HCT116 (cell line): ENCODE results near the gene PPP2R5D. TPM values are rescaled to one million over a fixed set of nuclear protein-coding genes. Genes with fewer than 3 reads are reported as not detected.

ENCODE experiments used
- ATAC-seq: fragments of 200-7000 bp; cut with Tn5 transposase; 2 replicates; pipeline ENCODE4 v1.9.1; 2020; ENCODE audit warnings: mild to moderate bottlenecking, moderate library complexity
- BruUV-seq: library from RNA; stranded (reverse); fragments of 400-500 nt; replicated peaks from 2 replicates; lab custom pipeline; 2021; lab: Mats Ljungman, UMichigan
- CTCF ChIA-PET: fragments of 300-600 bp; sonication (Branson Sonifier 250); formaldehyde crosslinking; loops from one replicate; lab custom pipeline; 2021; ENCODE audit warnings: antibody characterized with exemption; lab: Charles Lee
- POLR2A ChIA-PET: fragments of 300-600, 350-600 bp; sonication (Branson Sonifier 250); formaldehyde crosslinking; loops from one replicate; lab custom pipeline; 2021; ENCODE audit warnings: antibody characterized with exemption; lab: Charles Lee
- RAD21 ChIA-PET, 2 experiments: fragments of 300-600 bp; sonication (Branson Sonifier 250); formaldehyde crosslinking; loops; one replicate each; lab custom pipeline; 2023; ENCODE audit warnings: low total read pairs in 2 of 2; ENCODE audit not compliant: uncharacterized antibody in 2 of 2, unreplicated experiment in 2 of 2, low non-redundant PET in 1 of 2; lab: Charles Lee
- DNase-seq: peaks from one replicate; pipeline ENCODE4 v3.0.0-alpha.2; 2010; ENCODE audit warnings: low read depth, low spot score
- H2AFZ ChIP-seq: fragments of 200-600 bp; shearing (Covaris generic), sonication (generic); 2 replicates; pipeline ENCODE4 v1.6.1; 2017; ENCODE audit warnings: low read depth, mixed run types, mixed read lengths, antibody characterized with exemption, low read length; ENCODE audit not compliant: poor library complexity, severe bottlenecking
- H3K27ac ChIP-seq: 2 replicates; pipeline ENCODE4 v1.5.1; 2012; ENCODE audit warnings: low read depth, low read length
- H3K27me3 ChIP-seq: fragments of 200-600 bp; sonication (generic); 2 replicates; pipeline ENCODE4 v1.6.1; 2016; ENCODE audit warnings: mixed run types, low read length, mixed read lengths; ENCODE audit not compliant: insufficient read depth
- H3K36me3 ChIP-seq, 2 experiments: fragments of 200-500 bp in 1 of 2; fragments of 200-600 bp in 1 of 2; sonication (Bioruptor generic) in 1 of 2; sonication (generic) in 1 of 2; 2 replicates each; pipeline versions ENCODE4 v1.5.1 to v1.6.1; 2014 to 2016; ENCODE audit warnings: low read length in 2 of 2, inconsistent platforms in 1 of 2, mixed read lengths in 1 of 2, mixed run types in 1 of 2; ENCODE audit not compliant: insufficient read depth in 2 of 2, control insufficient read depth in 1 of 2
- H3K4me1 ChIP-seq, 2 experiments: fragments of 200-600 bp in 1 of 2; sonication (generic) in 1 of 2; 2 replicates each; pipeline versions ENCODE4 v1.5.1 to v1.6.1; 2012 to 2017; ENCODE audit warnings: low read length in 2 of 2, inconsistent platforms in 1 of 2, mild to moderate bottlenecking in 1 of 2, mixed read lengths in 1 of 2, mixed run types in 1 of 2, moderate library complexity in 1 of 2; ENCODE audit not compliant: insufficient read depth in 2 of 2, control insufficient read depth in 1 of 2
- H3K4me2 ChIP-seq: fragments of 200-600 bp; sonication (generic); 2 replicates; pipeline ENCODE4 v1.6.1; 2017; ENCODE audit warnings: mixed run types, low read length, mixed read lengths
- H3K4me3 ChIP-seq, 2 experiments: fragments of 200-600 bp in 1 of 2; sonication (generic) in 1 of 2; replicated peaks in 1 of 2; 2 replicates each; pipeline ENCODE4 v1.5.1; 2011 to 2016; ENCODE audit warnings: low read length in 2 of 2, control low read depth in 1 of 2, low read depth in 1 of 2, mild to moderate bottlenecking in 1 of 2, mixed read lengths in 1 of 2, mixed run types in 1 of 2
- H3K79me2 ChIP-seq: fragments of 200-600 bp; sonication (generic); 2 replicates; pipeline ENCODE4 v1.6.1; 2017; ENCODE audit warnings: mild to moderate bottlenecking, mixed run types, low read length, moderate library complexity, mixed read lengths; ENCODE audit not compliant: insufficient read depth
- H3K9ac ChIP-seq: fragments of 200-600 bp; sonication (generic); 2 replicates; pipeline ENCODE4 v1.6.1; 2016; ENCODE audit warnings: low read length, mixed read lengths
- H3K9me2 ChIP-seq: fragments of 200-600 bp; sonication (generic), shearing (Covaris generic); 2 replicates; pipeline ENCODE4 v1.6.1; 2017; ENCODE audit warnings: mixed run types, mild to moderate bottlenecking, moderate library complexity; ENCODE audit not compliant: insufficient read depth
- H3K9me3 ChIP-seq, 2 experiments: fragments of 200-500 bp in 1 of 2; fragments of 200-600 bp in 1 of 2; sonication (Bioruptor generic) in 1 of 2; sonication (generic) in 1 of 2; 2 replicates each; pipeline ENCODE4 v1.6.1; 2014 to 2017; ENCODE audit warnings: low read length in 2 of 2, mixed read lengths in 2 of 2, inconsistent platforms in 1 of 2, low read depth in 1 of 2, mild to moderate bottlenecking in 1 of 2, mixed run types in 1 of 2, moderate library complexity in 1 of 2; ENCODE audit not compliant: control insufficient read depth in 1 of 2, insufficient read depth in 1 of 2
- H4K20me1 ChIP-seq: fragments of 200-600 bp; sonication (generic), shearing (Covaris generic); 2 replicates; pipeline ENCODE4 v1.6.1; 2017; ENCODE audit warnings: mixed run types, mild to moderate bottlenecking, moderate library complexity; ENCODE audit not compliant: insufficient read depth
- CBX3 ChIP-seq: IDR thresholded peaks from 2 replicates; pipeline ENCODE4 v1.6.1; 2012; ENCODE audit warnings: low read depth
- CEBPB ChIP-seq: IDR thresholded peaks from 2 replicates; pipeline ENCODE4 v1.6.1; 2012; ENCODE audit warnings: low read depth
- CTCF ChIP-seq, 3 experiments: fragments of 200-600 bp in 1 of 3; sonication (generic) in 1 of 3; IDR thresholded peaks in 2 of 3; conservative IDR thresholded peaks in 1 of 3; 2 replicates each; pipeline ENCODE4 v1.5.1; 2012 to 2017; ENCODE audit warnings: low read depth in 2 of 3, low read length in 2 of 3, antibody characterized with exemption in 1 of 3, borderline replicate concordance in 1 of 3, control low read depth in 1 of 3, mild to moderate bottlenecking in 1 of 3, mixed read lengths in 1 of 3, mixed run types in 1 of 3, moderate library complexity in 1 of 3; ENCODE audit not compliant: insufficient read depth in 1 of 3
- EGR1 ChIP-seq: IDR thresholded peaks from 2 replicates; pipeline ENCODE4 v1.6.1; 2012; ENCODE audit warnings: low read depth
- ELF1 ChIP-seq: IDR thresholded peaks from 2 replicates; pipeline ENCODE4 v1.6.1; 2012; ENCODE audit warnings: low read depth, borderline replicate concordance
- EZH2 ChIP-seq: fragments of 200-600 bp; sonication (generic); IDR thresholded peaks from 2 replicates; pipeline ENCODE4 v1.6.1; 2017; ENCODE audit warnings: antibody characterized with exemption, mixed run types
- EZH2phosphoT487 ChIP-seq: fragments of 200-600 bp; IDR thresholded peaks from 2 replicates; pipeline ENCODE4 v1.6.1; 2018; ENCODE audit warnings: antibody characterized with exemption, borderline replicate concordance
- FOSL1 ChIP-seq: IDR thresholded peaks from 2 replicates; pipeline ENCODE4 v1.6.1; 2012; ENCODE audit warnings: low read depth
- JUND ChIP-seq: IDR thresholded peaks from 2 replicates; pipeline ENCODE4 v1.6.1; 2012
- MAX ChIP-seq: IDR thresholded peaks from 2 replicates; pipeline ENCODE4 v1.6.1; 2012
- POLR2A ChIP-seq: IDR thresholded peaks from 2 replicates; pipeline ENCODE4 v1.7.0; 2011; ENCODE audit warnings: borderline replicate concordance; ENCODE audit not compliant: insufficient read depth, insufficient read length; ENCODE audit errors: extremely low read depth
- RAD21 ChIP-seq: IDR thresholded peaks from 2 replicates; pipeline ENCODE4 v1.6.1; 2012; ENCODE audit warnings: low read depth, mild to moderate bottlenecking
- REST ChIP-seq: IDR thresholded peaks from 2 replicates; pipeline ENCODE4 v1.6.1; 2012; ENCODE audit warnings: low read depth
- SIN3A ChIP-seq: IDR thresholded peaks from 2 replicates; pipeline ENCODE4 v1.6.1; 2012; ENCODE audit warnings: low read depth
- SP1 ChIP-seq: IDR thresholded peaks from 2 replicates; pipeline ENCODE4 v1.6.1; 2012; ENCODE audit warnings: low read depth
- TCF7L2 ChIP-seq: IDR thresholded peaks from 2 replicates; pipeline ENCODE4 v1.7.0; 2011; ENCODE audit warnings: borderline replicate concordance, inconsistent platforms; ENCODE audit not compliant: insufficient read depth, insufficient read length; ENCODE audit errors: extremely low read depth
- YY1 ChIP-seq: IDR thresholded peaks from 2 replicates; pipeline ENCODE4 v1.6.1; 2011; ENCODE audit warnings: low read length, low read depth, moderate library complexity, mild to moderate bottlenecking; ENCODE audit not compliant: insufficient replicate concordance; ENCODE audit errors: extremely low read depth
- ZFX ChIP-seq: fragments of 450-650 bp; IDR thresholded peaks from 2 replicates; pipeline ENCODE4 v1.6.1; 2017
- intact Hi-C: fragments of 100-400 bp; cut with micrococcal nuclease; formaldehyde crosslinking; loops from 2 replicates; pipeline ENCODE4 v1.10.0; 2022
- total RNA-seq: library from RNA; stranded (reverse); gene quantifications from one replicate; pipeline ENCODE4 v1.2.1, GENCODE V29; 2021; ENCODE audit not compliant: unreplicated experiment
- TF ChIP-seq, protein P1 (sequence below): IDR thresholded peaks from 2 replicates; pipeline ENCODE4 v1.6.1; 2012
- TF ChIP-seq, protein P2 (sequence below): IDR thresholded peaks from 2 replicates; pipeline ENCODE4 v1.6.1; 2011; ENCODE audit warnings: mild to moderate bottlenecking, low read length, moderate library complexity; ENCODE audit not compliant: insufficient replicate concordance; ENCODE audit errors: extremely low read depth

Gene PPP2R5D
- total RNA-seq, 1 experiment from 2014 or later = 49.6 TPM

DNA sequence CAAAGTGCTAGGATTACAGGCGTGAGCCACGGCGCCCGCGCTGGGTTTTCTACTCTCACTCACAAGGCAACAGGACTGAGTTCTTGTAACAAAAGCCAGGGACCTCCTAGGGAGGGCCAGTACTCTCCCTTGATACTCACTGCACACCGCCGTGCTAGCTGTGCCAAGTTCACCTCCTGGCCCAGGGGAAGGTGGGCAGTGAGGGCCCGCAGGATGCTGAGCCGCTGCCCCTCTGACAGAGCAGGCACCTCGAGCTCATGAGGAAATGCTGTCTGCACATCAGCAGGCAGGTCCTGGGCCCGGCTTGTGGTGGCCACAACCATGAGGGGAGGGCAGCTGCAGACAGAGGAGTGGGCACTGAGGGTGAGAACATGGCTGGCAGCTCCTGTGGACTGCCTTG, 17.1 kb upstream of the PPP2R5D start:
- intact Hi-C loops = no loop called here
- no peaks in the 10 kb centered on the region for H4K20me1 ChIP-seq
- ChIA-PET POLR2A (no interaction called here), RAD21 (no interaction called here), CTCF (no interaction called here)
- no peaks in the 10 kb centered on the region for H3K9me2 ChIP-seq
- no peaks in the 10 kb centered on the region for H3K9me3 ChIP-seq
- TF ChIP-seq, protein P1, sequence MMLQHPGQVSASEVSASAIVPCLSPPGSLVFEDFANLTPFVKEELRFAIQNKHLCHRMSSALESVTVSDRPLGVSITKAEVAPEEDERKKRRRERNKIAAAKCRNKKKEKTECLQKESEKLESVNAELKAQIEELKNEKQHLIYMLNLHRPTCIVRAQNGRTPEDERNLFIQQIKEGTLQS = no peak
- TF ChIP-seq POLR2A (no peak), ELF1 (no peak), CTCF (IDR thresholded peaks at IDR 0.05 in 2 of 3, conservative IDR thresholded peaks at IDR 0.05 in 1 of 3; ENCODE audit: borderline replicate concordance in 1 of 3, insufficient read depth in 1 of 3, low read depth in 2 of 3, low read length in 2 of 3) (no peak), JUND (no peak), EZH2 (no peak), SIN3A (no peak), SP1 (no peak), REST (no peak), CEBPB (no peak), CBX3 (no peak), RAD21 (no peak), ZFX (no peak), EZH2phosphoT487 (no peak), YY1 (no peak), EGR1 (no peak), MAX (no peak), FOSL1 (no peak), TCF7L2 (no peak)
- TF ChIP-seq, protein P2, sequence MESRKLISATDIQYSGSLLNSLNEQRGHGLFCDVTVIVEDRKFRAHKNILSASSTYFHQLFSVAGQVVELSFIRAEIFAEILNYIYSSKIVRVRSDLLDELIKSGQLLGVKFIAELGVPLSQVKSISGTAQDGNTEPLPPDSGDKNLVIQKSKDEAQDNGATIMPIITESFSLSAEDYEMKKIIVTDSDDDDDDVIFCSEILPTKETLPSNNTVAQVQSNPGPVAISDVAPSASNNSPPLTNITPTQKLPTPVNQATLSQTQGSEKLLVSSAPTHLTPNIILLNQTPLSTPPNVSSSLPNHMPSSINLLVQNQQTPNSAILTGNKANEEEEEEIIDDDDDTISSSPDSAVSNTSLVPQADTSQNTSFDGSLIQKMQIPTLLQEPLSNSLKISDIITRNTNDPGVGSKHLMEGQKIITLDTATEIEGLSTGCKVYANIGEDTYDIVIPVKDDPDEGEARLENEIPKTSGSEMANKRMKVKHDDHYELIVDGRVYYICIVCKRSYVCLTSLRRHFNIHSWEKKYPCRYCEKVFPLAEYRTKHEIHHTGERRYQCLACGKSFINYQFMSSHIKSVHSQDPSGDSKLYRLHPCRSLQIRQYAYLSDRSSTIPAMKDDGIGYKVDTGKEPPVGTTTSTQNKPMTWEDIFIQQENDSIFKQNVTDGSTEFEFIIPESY = no peak
- H3K9ac ChIP-seq = no peak overlapping the region
- ATAC-seq (no peak), DNase-seq (no peak)
- H3K27ac ChIP-seq = no peak overlapping the region
- peaks cover 0 to 3% of the 10 kb centered on the region in 2 experiments; a peak in 2 of 4 replicates for H3K36me3 ChIP-seq
- H3K27me3 ChIP-seq = no peaks in the 10 kb centered on the region
- H3K4me2 ChIP-seq = no peak overlapping the region
- no peak overlapping the region for H3K4me3 ChIP-seq
- H3K79me2 ChIP-seq = no peaks in the 10 kb centered on the region
- peaks cover 15 to 27% of the 10 kb centered on the region in 2 experiments for H3K4me1 ChIP-seq
- no peak overlapping the region for H2AFZ ChIP-seq
- BruUV-seq = no TSS peak
